Activated CD4-positive, alpha-beta T cell treated with anti-CD3 and anti-CD28 coated beads for 48 hours (primary cell): ENCODE measurements around the gene SLC33A1.
"Not testable (repeated sequence)": the region's sequence is repeated elsewhere in the genome, so short reads cannot be mapped to it uniquely, and the experiment has no call there.

Experiments
- DNase-seq: peaks from one replicate; pipeline ENCODE4 v3.0.0-alpha.2; 2020

The SLC33A1 gene

GRCh38 chr3:155861476-155862183, 7.4 kb upstream of the SLC33A1 start:
- no peak for DNase-seq

GRCh38 chr3:155860424-155860823, 6.2 kb upstream of the SLC33A1 start:
- DNase-seq: not testable (repeated sequence)

- no peak for DNase-seq
Observed at GRCh38 chr3:155859859-155860258, 5.6 kb upstream of the SLC33A1 start.

GRCh38 chr3:155853214-155854140, 750 bp downstream of the SLC33A1 start:
- peak; percentile 48 for DNase-seq

GRCh38 chr3:155852341-155852740, 1.9 kb downstream of the SLC33A1 start:
- DNase-seq: no peak

- DNase-seq: not testable (repeated sequence)
Observed at GRCh38 chr3:155849404-155849803, 4.8 kb downstream of the SLC33A1 start.

- DNase-seq: no peak
Observed at GRCh38 chr3:155847993-155848392, 6.2 kb downstream of the SLC33A1 start.

- no peak for DNase-seq
Observed at GRCh38 chr3:155846119-155846518, 8.1 kb downstream of the SLC33A1 start.

- no peak for DNase-seq
Observed at GRCh38 chr3:155843569-155843968, 10.7 kb downstream of the SLC33A1 start.

- no peak for DNase-seq
Observed at GRCh38 chr3:155835341-155836071, 18.7 kb downstream of the SLC33A1 start.

- not testable (repeated sequence) for DNase-seq
Observed at GRCh38 chr3:155828490-155829098, 25.6 kb downstream of the SLC33A1 start.

GRCh38 chr3:155815030-155815545, 39.1 kb downstream of the SLC33A1 start:
- no peak for DNase-seq

GRCh38 chr3:155813224-155813623, 41.0 kb downstream of the SLC33A1 start:
- DNase-seq: not testable (repeated sequence)

GRCh38 chr3:155809181-155809580, 45.0 kb downstream of the SLC33A1 start:
- no peak for DNase-seq

- DNase-seq: no peak
Observed at GRCh38 chr3:155807823-155808222, 46.4 kb downstream of the SLC33A1 start.

GRCh38 chr3:155805802-155806618, 48.2 kb downstream of the SLC33A1 start, which contains the start of gene C3orf33:
Gene C3orf33 (minus strand): TSS chr3:155806278. CDS start chr3:155806252, 26 bp downstream.
- peak; percentile 83 for DNase-seq

- DNase-seq: peak; percentile 69
Observed at GRCh38 chr3:155805204-155805801, 48.9 kb downstream of the SLC33A1 start.

- DNase-seq: no peak
Observed at GRCh38 chr3:155804323-155804722, 49.9 kb downstream of the SLC33A1 start.

GRCh38 chr3:155792532-155792931, 61.7 kb downstream of the SLC33A1 start:
- DNase-seq: no peak

- peak; percentile 11 for DNase-seq
Observed at GRCh38 chr3:155791190-155791589, 63.0 kb downstream of the SLC33A1 start.
